ENCODE measurements around the gene SLAIN1. TPM values are rescaled to one million over a fixed set of nuclear protein-coding genes. Genes with fewer than 3 reads are reported as not detected.
A peak's percentile ranks its signal among the peaks of the same experiment; 100 is the strongest.

The SLAIN1 gene
- total and polyA plus RNA-seq, 10 donors: 8.7 to 32.6 (median 17.0) TPM

DNA sequence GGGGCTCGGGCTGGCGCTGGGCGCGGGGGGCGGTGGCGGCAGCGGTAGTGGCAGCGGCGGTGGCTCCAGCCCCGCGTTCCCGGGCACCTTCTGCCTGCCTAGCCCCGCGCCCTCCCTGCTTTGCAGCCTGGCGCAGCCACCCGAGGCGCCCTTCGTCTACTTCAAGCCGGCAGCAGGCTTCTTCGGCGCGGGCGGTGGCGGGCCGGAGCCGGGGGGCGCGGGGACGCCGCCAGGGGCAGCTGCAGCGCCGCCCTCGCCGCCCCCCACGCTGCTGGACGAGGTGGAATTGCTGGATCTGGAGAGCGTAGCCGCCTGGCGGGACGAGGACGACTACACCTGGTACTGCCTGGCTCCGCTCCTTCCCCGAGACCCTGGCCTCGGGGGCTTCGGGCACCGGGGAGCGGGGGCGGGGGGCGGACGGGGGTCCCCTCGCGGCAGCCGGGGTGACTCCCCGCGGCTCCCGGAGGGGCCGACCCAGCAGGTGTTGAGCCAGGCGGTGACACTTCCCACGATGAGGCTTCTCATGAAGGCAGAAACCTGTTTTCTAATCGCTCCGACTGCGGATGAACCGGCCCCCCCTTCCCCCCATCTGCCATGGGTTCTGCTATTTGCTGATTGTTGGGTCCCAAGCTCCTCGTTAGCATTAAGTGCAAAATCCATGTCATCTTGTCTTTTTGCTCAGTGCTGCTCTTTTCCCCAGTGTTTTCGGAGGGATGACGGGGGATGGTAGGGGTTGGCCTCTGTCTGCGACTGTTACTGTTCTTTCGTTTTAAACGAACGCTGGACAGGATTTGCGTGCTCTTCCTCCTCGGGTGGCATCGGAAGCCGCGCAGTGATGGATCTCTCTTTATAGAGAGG lies 943 bp downstream of the SLAIN1 start:
- Histone ChIP-seq H3K9me3 (no peaks in the 10 kb centered on the region), H3K27ac (peak overlapping the region; percentile 32 to 84 (median 78)), H3K4me3 (peak overlapping the region; percentile 65 to 97 (median 84)), H3K27me3 (replicated peaks in 1 of 7) (peaks cover 0 to 14% (median 0%) of the 10 kb centered on the region in 7 donors), H3K4me1 (peaks cover 19 to 51% (median 26%) of the 10 kb centered on the region in 6 donors), H3K36me3 (no peaks in the 10 kb centered on the region)
- WGBS, 5 donors: 0 to 1% (median 0%) methylated on average over 22 to 75 of the region's 75 CpGs
- peak; percentile 90 for DNase-seq
- TF ChIP-seq, protein P1, sequence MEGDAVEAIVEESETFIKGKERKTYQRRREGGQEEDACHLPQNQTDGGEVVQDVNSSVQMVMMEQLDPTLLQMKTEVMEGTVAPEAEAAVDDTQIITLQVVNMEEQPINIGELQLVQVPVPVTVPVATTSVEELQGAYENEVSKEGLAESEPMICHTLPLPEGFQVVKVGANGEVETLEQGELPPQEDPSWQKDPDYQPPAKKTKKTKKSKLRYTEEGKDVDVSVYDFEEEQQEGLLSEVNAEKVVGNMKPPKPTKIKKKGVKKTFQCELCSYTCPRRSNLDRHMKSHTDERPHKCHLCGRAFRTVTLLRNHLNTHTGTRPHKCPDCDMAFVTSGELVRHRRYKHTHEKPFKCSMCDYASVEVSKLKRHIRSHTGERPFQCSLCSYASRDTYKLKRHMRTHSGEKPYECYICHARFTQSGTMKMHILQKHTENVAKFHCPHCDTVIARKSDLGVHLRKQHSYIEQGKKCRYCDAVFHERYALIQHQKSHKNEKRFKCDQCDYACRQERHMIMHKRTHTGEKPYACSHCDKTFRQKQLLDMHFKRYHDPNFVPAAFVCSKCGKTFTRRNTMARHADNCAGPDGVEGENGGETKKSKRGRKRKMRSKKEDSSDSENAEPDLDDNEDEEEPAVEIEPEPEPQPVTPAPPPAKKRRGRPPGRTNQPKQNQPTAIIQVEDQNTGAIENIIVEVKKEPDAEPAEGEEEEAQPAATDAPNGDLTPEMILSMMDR (IDR thresholded peaks at IDR 0.05 in 8 of 11, conservative IDR thresholded peaks at IDR 0.05 in 3 of 11): peak in 1 of 11 experiments; percentile 8
- TF ChIP-seq POLR2AphosphoS5 (IDR thresholded peaks at IDR 0.05) (peak in 2 of 3 donors; percentile 51 to 57), POLR2A (IDR thresholded peaks at IDR 0.05) (peak in 1 of 3 donors; percentile 55)
- intact Hi-C loops (cut with DNase I; ENCODE audit: low total_unique reads): no loop called here

DNA sequence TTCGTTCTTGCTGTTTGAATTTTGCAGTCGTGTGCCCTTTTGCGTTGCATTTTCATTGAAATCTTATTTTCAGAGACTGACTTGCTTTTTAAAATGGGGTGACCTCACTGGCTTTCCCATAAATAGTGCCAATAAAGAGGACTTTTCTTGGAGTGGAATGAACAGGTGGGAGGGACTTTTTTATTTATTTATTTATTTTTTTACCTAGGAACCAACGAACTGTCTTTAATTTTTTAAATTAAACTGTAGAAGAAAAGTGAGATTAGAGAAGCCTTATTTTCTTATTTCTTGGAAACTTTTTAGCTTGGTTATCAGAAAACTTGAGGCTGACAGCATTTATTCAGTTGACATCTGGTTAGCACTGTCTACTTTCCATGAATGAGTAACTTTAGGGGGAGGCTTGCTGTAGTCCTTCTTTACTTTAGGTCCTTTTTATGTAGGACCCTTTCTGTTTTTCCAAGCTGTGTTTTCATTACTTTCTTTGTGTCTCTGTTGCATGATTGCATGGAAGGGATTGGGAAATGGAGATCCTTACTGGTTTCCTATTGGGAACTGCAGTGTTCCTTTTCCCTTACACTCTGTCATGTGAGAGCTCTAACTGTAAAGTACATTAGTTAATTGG lies 1.7 kb downstream of the SLAIN1 start:
- Histone ChIP-seq H3K36me3 (no peaks in the 10 kb centered on the region), H3K4me3 (peak overlapping the region; percentile 65 to 97 (median 84)), H3K9me3 (no peaks in the 10 kb centered on the region), H3K27me3 (replicated peaks in 1 of 7) (peaks cover 0 to 14% (median 0%) of the 10 kb centered on the region in 7 donors), H3K27ac (peak overlapping the region in 5 of 8 donors; percentile 77 to 84 (median 78)), H3K4me1 (peaks cover 19 to 51% (median 26%) of the 10 kb centered on the region in 6 donors)
- intact Hi-C loops (cut with DNase I; ENCODE audit: low total_unique reads): no loop called here
- TF ChIP-seq, protein P1 (IDR thresholded peaks at IDR 0.05 in 8 of 11, conservative IDR thresholded peaks at IDR 0.05 in 3 of 11): no peak
- TF ChIP-seq POLR2AphosphoS5 (IDR thresholded peaks at IDR 0.05): no peak
- no peak for TF ChIP-seq POLR2A (IDR thresholded peaks at IDR 0.05)
- WGBS, 5 donors: 0 to 1% (median 0%) methylated on average over 4 of the region's 4 CpGs
- DNase-seq: no peak

DNA sequence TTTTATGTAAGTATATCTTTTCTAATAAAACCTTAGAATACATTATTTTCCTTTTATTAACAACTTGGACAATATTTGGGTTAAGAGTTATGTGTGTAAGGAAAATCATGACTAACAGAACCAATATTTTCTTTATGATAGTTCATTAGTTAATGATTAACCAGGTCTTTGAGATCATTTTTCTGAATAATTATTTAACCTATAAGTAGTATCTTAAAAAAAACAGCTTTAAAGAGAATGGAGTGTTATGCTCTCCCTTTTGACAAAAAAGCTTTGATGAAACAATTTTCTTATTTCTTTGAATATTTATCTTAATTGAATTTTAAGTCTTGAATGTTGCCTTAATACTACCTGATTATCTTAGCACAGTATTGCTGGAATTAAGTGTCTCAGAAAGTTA lies 3.8 kb downstream of the SLAIN1 start:
- no peaks in the 10 kb centered on the region for H3K36me3 ChIP-seq
- DNase-seq: no peak
- TF ChIP-seq, protein P1 (IDR thresholded peaks at IDR 0.05 in 8 of 11, conservative IDR thresholded peaks at IDR 0.05 in 3 of 11): no peak
- no peak for TF ChIP-seq POLR2A (IDR thresholded peaks at IDR 0.05)
- TF ChIP-seq POLR2AphosphoS5 (IDR thresholded peaks at IDR 0.05): no peak
- H3K4me3 ChIP-seq: no peak overlapping the region
- H3K27ac ChIP-seq: no peak overlapping the region
- H3K27me3 ChIP-seq (replicated peaks in 1 of 7): peaks cover 0 to 14% (median 0%) of the 10 kb centered on the region in 7 donors
- H3K4me1 ChIP-seq: peaks cover 12 to 39% (median 21%) of the 10 kb centered on the region in 6 donors
- intact Hi-C loops (cut with DNase I; ENCODE audit: low total_unique reads): no loop called here
- no peaks in the 10 kb centered on the region for H3K9me3 ChIP-seq

DNA sequence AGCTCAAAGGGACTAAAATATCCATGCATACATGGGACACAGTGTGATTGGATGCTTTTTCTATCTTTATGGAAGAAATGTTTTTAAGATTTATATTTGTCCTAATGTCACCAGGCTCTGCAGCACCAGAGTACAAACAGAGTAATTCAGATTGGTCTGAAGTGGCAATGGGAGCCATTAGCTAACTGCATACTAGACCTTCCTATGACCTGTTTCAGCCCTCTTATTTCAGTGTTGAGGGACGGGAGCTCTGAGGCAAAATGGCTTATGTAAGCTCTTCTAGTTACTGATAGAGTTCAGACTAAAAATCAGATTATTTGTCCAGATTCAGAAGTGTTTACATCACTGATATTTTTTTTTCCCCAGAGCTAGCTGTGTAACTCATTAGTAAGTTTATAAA lies 4.9 kb downstream of the SLAIN1 start:
- no peaks in the 10 kb centered on the region for H3K9me3 ChIP-seq
- intact Hi-C loops (cut with DNase I; ENCODE audit: low total_unique reads): no loop called here
- TF ChIP-seq POLR2AphosphoS5 (IDR thresholded peaks at IDR 0.05): no peak
- TF ChIP-seq, protein P1 (IDR thresholded peaks at IDR 0.05 in 8 of 11, conservative IDR thresholded peaks at IDR 0.05 in 3 of 11): no peak
- TF ChIP-seq POLR2A (IDR thresholded peaks at IDR 0.05): no peak
- H3K4me1 ChIP-seq: peaks cover 6 to 29% (median 12%) of the 10 kb centered on the region in 6 donors
- H3K36me3 ChIP-seq: peaks cover 0 to 2% (median 0%) of the 10 kb centered on the region in 6 donors
- 79 to 96% (median 86%) methylated on average over 1 of the region's 1 CpG for WGBS, 5 donors
- H3K27me3 ChIP-seq (replicated peaks in 1 of 7): peaks cover 0 to 8% (median 0%) of the 10 kb centered on the region in 7 donors
- DNase-seq: no peak
- no peak overlapping the region for H3K4me3 ChIP-seq
- H3K27ac ChIP-seq: no peak overlapping the region
